Activated naive CD8-positive, alpha-beta T cell treated with anti-CD3 and anti-CD28 coated beads, Interleukin-2, amount 50 U/mL, for 24 hours (primary cell): Measurements from ENCODE around the gene GJD3.

Source experiments
- ATAC-seq: fragments of 150-1000 bp; cut with Tn5 transposase; one replicate; pipeline ENCODE4 v1.10.0; 2021
- DNase-seq: peaks from one replicate; pipeline ENCODE4 v3.0.0; 2021
- H3K27ac Mint-ChIP-seq: one replicate; pipeline ENCODE4 v1.8.0; 2021; ENCODE audit warnings: mild to moderate bottlenecking, mixed read lengths
- H3K27me3 Mint-ChIP-seq: one replicate; pipeline ENCODE4 v1.8.0; 2021; ENCODE audit warnings: mixed read lengths
- H3K36me3 Mint-ChIP-seq: one replicate; pipeline ENCODE4 v1.8.0; 2021; ENCODE audit warnings: low read depth, mixed read lengths
- H3K4me1 Mint-ChIP-seq: one replicate; pipeline ENCODE4 v1.8.0; 2021; ENCODE audit warnings: mixed read lengths
- H3K4me3 Mint-ChIP-seq: one replicate; pipeline ENCODE4 v1.8.0; 2021; ENCODE audit warnings: mild to moderate bottlenecking, moderate library complexity, mixed read lengths
- H3K9me3 Mint-ChIP-seq: one replicate; pipeline ENCODE4 v1.8.0; 2021; ENCODE audit warnings: mixed read lengths

GJD3 gene

DNA sequence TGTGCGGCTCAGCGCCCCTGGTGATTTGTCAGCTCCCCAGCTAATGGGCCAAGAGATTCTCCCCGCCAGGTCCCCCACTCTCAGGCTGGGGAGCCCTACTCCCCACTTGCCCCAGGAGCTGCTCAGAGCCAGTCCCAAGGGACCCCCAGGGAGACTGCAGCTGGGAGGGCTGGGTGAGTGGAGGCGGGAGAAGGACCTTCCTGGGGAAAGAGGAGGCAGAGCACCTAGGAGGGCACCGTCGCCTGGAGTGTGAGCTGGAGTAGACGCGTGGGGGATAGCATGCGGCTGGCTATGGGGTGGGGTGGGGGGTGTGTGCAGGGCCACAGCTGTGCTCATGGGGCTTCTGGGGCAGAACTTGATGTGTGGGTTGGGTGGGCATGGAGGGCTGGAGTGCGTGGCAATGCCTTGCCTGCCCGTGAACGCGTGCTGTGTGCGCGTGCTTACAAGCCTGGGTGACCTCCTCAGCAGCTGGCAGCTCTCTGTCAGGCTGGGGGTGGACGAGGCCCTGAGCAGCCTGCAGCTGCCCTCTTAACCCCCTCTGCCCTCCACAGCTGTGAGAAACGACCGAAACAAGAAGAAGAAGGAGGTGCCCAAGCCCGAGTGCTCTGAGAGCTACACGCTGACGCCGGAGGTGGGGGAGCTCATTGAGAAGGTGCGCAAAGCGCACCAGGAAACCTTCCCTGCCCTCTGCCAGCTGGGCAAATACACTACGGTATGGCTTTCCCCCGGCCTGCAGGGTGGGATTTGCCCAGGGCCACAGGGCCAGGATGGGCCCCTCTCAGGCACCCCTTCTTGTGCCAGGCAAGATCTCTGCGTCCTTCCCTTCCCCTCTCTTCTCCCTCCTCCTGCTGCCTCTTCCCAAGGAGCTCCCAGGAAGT, 12.9 kb downstream of the GJD3 start:
- Mint-ChIP-seq H3K4me3 (no peak overlapping the region), H3K27me3 (no peaks in the 10 kb centered on the region), H3K36me3 (peaks cover 14% of the 10 kb centered on the region), H3K27ac (peak overlapping the region; percentile 44), H3K9me3 (no peaks in the 10 kb centered on the region), H3K4me1 (peaks cover 34% of the 10 kb centered on the region)
- ATAC-seq, result no peak
- no peak for DNase-seq

DNA sequence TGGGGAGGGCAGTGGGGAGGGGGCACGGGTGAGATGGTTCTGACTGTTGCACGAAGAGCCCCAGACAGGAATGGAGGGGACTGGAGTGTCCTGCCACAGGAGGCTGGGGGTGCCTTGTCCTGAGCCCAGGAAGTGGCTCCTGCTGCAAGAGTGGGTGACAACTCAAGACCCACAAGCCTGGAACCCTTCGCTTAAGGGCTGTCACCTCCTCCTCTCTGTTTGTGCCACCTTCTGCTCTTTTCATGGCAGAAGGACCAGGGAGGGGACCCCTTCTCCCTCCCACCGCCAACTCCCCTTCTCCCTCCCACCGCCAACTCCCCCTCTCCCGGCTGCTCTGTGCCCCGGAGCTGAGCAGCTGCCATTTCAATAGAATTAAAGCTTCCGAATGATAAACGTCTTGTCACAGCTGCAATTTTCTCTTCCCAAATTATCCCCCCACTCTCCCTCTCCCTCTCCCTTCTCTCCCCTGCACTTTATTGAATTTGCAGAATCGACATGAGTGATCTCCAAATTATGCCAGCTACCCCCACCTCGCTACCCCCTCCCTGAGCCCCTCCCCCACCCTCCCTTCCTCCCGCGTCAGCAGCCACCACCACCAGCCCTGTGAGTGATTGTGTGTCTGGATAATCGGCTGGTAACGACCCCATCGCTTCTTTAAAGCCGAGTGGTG, 13.7 kb downstream of the GJD3 start:
- Mint-ChIP-seq H3K27me3 (no peaks in the 10 kb centered on the region), H3K27ac (no peak overlapping the region), H3K4me3 (no peak overlapping the region), H3K36me3 (peaks cover 14% of the 10 kb centered on the region), H3K9me3 (no peaks in the 10 kb centered on the region), H3K4me1 (peaks cover 42% of the 10 kb centered on the region)
- ATAC-seq, result no peak
- DNase-seq, result no peak

DNA sequence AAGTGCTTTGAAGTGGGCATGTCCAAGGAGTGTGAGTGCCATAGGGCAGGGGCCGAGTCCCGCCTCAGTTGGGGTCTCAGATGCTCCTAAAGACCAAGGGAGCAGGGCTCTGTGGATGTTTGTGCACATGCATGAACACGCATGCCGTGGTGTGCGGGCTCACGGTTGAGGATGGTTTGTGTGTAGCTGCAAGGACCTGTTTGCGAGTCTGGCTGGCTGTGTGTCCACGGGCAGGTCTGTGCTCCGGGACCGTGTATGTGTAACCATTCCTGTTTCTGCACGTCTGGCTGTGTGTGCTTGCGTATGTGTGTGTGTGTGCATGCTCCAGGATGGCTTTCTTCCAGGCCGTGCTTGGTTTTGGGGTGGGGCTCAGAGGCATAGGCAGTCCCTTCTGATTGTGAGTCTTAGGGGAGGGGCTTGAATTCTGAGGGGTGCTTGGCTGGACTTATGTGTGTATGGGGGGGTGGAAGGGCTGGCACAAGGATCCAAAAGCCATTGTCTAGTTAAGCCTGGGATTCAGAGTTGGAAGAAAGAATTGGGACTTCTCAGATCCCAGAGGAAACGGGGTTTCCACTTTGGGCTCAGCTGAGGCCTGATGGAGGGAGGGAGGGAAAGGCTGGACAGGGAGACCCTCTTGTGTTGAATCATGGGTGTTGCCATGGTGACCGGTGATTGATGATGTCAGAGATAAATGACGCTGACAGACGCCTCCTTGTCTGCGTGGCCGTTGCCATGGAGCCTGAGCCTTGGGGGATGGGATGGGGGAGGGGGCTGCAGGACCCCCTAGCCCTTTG, 14.4 kb downstream of the GJD3 start:
- Mint-ChIP-seq H3K4me1 (peaks cover 47% of the 10 kb centered on the region), H3K27ac (no peak overlapping the region), H3K36me3 (peaks cover 12% of the 10 kb centered on the region), H3K27me3 (no peaks in the 10 kb centered on the region), H3K9me3 (no peaks in the 10 kb centered on the region), H3K4me3 (no peak overlapping the region)
- ATAC-seq, result no peak
- DNase-seq, result no peak

DNA sequence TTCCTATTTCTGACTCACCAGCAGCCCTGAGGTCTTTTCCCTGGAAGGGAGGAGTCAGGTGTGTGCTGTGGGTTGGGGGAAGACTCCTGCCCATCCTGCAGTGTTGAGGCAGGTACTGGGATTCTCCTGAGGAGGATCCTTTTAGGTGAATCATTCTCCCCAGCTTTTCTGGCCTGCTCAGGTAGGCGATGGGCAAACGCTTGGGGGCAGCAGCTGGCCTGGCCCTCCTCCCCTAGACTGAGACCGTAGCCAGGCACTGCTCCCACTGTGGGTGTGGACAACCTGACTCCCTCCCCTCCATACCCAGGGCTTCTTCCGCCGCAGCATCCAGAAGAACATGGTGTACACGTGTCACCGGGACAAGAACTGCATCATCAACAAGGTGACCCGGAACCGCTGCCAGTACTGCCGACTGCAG, 15.1 kb downstream of the GJD3 start:
- ATAC-seq, result no peak
- Mint-ChIP-seq H3K4me1 (peaks cover 50% of the 10 kb centered on the region), H3K4me3 (no peak overlapping the region), H3K9me3 (no peaks in the 10 kb centered on the region), H3K27ac (no peak overlapping the region), H3K36me3 (peaks cover 14% of the 10 kb centered on the region), H3K27me3 (no peaks in the 10 kb centered on the region)
- DNase-seq, result no peak

DNA sequence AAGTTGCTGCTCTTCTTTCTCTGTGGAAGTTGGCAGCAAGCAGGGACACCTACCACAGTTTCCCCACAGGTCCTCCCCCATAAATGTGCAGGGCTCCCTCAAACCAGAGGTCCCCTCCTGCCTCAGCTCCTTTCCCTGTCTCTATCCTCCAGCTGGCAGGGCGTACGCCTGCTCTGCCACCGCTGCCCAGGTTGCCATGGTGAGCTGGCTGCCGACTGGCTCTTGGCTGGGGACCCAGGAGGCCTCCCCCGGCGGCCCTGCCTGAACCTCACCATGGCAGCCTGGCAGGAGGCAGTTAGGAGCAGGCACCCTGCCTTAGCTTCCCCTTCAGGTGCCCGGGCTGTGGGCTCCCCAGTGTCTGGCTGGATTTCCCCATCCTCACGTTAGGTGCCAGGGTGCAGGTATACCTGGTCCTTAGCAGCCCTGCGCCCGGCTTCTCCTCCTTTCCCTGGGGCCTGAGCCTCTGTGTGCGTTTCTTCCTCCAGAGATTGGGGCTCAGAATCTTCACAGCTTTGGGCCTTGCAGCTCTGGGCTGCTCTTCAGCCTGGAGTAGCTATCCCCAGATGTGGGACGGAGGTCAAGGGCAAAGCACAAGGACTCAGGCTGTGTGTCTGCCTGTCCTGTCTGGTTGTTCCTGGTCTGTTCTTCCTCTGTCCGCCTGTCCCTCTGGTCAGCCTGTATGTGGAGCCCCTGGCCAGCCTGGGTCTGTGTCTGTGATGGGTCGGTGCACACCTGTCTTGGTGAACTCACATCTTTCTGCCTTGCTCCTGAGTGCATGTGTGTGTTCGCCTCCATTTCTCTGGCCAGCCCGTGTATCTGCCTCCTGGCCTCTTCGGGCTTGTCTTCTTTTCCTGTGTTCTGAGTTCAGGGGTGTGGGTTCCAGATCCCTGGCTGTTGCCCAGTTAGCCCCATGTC, 15.7 kb downstream of the GJD3 start:
- Mint-ChIP-seq H3K4me1 (peaks cover 56% of the 10 kb centered on the region), H3K36me3 (peaks cover 14% of the 10 kb centered on the region)
- no peak for ATAC-seq

DNA sequence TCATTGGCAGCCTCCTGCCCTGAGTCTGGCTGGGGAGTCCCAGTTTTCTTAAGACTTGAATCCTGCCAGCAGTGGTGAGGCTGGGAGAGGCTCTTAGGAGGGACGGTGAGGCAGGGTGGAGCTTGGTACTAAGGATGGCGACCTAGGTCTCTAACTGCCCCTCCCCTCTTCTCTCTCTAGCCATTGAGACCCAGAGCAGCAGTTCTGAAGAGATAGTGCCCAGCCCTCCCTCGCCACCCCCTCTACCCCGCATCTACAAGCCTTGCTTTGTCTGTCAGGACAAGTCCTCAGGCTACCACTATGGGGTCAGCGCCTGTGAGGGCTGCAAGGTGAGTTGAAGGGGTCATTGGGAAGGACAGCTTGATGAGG, 16.4 kb downstream of the GJD3 start:
- Mint-ChIP-seq H3K4me1 (peaks cover 63% of the 10 kb centered on the region), H3K36me3 (peaks cover 14% of the 10 kb centered on the region), H3K27me3 (no peaks in the 10 kb centered on the region), H3K27ac (no peak overlapping the region), H3K4me3 (no peak overlapping the region), H3K9me3 (no peaks in the 10 kb centered on the region)
- no peak for DNase-seq
- no peak for ATAC-seq

More for the DNA sequence above, 15.7 kb downstream of the GJD3 start:
- H3K4me3 Mint-ChIP-seq, result no peak overlapping the region
- no peak overlapping the region for H3K27ac Mint-ChIP-seq
- DNase-seq, result no peak
- no peaks in the 10 kb centered on the region for H3K9me3 Mint-ChIP-seq
- H3K27me3 Mint-ChIP-seq, result no peaks in the 10 kb centered on the region

DNA sequence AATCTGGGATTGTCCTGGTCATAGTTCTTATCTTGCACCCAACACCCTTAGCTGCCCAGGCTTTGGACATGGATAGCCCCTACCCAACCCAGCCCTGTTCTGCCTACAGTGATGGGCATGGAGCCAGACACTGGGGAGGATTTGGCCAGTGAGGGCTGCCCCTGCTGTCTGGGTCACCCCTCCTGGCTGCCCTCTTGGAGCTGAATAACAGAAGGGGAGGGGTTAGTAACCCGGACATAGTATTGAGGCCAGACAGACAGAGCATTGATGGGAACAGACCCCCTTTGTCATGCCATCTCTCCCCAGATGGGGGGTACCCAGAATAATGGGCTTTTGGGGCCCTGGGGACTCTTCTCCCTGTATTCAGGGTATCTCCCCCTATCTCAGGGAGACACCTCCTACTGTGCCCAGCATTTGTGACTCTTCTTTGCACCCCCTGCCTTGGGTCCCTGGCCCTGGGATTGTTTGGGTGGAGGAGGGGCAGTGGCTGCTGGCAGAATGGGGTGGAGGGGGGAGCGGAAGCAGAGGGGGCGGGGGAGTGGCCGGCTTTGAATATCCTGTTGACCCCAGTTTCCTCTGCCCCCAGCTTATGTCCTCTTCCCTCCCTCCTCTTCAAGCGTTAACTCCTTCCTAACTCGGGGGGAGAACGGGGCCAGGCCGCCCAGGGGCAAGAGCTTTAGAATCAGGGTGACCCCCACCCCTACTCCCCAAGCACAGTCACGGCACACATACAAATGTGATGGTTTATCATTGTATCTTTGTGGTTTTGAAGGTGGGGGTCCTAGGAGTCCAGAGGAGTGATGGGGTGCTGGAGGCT, 17.0 kb downstream of the GJD3 start:
- DNase-seq (no peak), ATAC-seq (no peak)
- H3K9me3 Mint-ChIP-seq, result no peaks in the 10 kb centered on the region
- peaks cover 63% of the 10 kb centered on the region for H3K4me1 Mint-ChIP-seq
- no peak overlapping the region for H3K4me3 Mint-ChIP-seq
- H3K27me3 Mint-ChIP-seq, result no peaks in the 10 kb centered on the region
- peak overlapping the region; percentile 54 for H3K27ac Mint-ChIP-seq
- H3K36me3 Mint-ChIP-seq, result peaks cover 12% of the 10 kb centered on the region

DNA sequence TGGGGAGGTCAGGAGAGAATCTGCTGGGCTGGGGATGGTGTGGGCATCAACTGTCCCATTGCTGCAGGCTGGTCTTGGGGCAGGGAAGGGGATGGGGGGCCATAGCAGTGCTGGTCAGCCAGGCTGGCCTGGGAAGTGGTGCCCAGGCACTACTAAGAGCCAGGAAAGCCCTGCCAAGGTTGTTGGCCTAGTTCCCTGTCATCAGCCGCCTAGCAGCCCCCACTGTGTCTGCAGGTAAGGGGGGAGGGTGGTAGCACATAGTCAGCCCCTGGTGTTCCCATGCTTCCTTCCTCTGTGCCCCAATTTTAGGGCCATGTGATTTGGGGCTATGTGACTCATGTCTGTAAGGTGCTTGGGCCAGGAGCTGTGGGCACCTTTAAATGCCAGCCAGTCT, 17.8 kb downstream of the GJD3 start:
- Mint-ChIP-seq H3K4me1 (peaks cover 63% of the 10 kb centered on the region), H3K36me3 (peaks cover 7% of the 10 kb centered on the region), H3K4me3 (no peak overlapping the region), H3K9me3 (no peaks in the 10 kb centered on the region), H3K27me3 (no peaks in the 10 kb centered on the region), H3K27ac (peak overlapping the region; percentile 54)
- DNase-seq (no peak), ATAC-seq (no peak)

DNA sequence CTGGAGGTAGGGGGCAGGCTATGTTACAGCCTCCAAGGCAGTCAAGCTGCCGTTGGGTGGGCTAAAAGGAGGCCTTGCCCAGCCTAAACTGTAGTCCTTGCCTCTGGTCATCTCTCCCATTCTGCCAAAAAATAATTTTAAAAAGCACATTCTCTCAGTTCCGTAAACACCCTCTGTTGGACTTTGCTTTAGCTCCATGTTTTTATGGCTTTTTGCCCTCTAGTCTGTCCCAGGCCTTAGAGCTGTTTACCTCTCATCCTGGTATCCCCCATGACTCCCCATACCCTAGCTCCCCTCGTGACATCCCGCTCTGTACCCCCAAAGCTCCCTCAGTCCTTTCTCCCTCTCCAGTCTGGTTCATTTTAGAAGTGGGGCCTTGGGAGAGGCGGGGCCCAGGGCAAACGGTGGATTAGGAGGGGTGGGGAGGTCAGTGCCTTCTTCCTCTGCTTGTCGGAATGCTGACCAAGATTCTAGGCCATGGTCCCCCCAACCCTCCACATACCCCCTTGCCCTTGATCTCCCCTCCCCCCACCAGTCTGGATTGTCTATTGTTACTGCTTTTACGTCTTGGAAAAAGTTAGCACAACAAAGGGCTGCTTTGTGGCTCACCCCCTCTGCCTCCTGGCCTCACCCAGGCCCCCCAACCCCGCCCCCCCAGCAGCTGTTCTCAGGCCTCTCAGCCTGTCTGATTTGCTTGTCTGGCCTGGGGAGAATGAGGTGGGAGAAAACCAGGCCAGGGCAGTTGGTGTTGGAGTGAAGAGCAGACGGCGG, 18.4 kb downstream of the GJD3 start:
- H3K4me3 Mint-ChIP-seq, result peak overlapping the region; percentile 24

DNA sequence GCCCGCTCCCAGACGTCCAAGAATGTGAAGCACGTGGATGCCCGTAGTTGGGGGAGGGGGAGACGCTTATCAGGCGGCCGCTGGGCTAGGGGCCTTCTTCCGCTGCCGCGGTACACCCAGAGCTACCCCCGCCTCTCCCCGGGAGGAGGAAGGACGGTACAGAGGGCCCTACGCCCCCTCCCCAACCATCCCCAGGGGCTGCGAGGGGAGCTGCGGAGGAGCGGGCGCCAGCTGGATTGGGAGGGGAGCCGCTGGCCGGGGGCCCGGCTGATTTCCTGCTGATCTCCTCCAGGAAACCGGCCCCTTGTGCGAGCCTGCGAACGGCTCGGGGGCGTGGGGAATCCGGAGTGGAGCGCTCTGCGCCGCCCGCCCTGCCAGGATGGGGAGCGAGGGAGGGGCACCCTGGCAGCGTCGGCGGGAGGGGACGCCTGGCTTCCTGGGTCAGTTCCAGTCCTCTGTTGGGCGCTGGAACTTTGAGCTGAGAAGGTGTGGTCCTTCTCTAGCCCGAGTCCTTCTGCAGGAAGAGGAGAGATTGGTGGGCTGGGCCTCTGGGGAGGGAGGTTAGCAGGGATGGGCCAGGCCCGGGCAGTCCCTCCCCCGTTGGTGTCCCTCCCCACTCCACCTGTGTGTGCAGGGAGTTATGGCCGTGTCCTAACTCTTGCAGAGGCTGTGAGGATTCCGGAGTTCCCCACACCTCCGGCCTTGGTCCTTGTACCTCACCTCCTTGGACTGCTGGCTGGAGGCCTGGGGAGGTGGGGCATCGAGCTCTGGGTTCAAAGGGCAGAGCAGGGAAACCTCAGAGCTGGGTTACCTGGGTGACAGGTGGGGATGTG, 19.2 kb downstream of the GJD3 start:
- peak; percentile 38 for DNase-seq
- Mint-ChIP-seq H3K36me3 (peaks cover 7% of the 10 kb centered on the region), H3K9me3 (no peaks in the 10 kb centered on the region), H3K27ac (peak overlapping the region; percentile 70), H3K4me1 (peaks cover 73% of the 10 kb centered on the region), H3K27me3 (no peaks in the 10 kb centered on the region), H3K4me3 (peak overlapping the region; percentile 70)
- ATAC-seq, result no peak

More for the DNA sequence above, 18.4 kb downstream of the GJD3 start:
- DNase-seq (no peak), ATAC-seq (no peak)
- peaks cover 7% of the 10 kb centered on the region for H3K36me3 Mint-ChIP-seq
- peak overlapping the region; percentile 35 for H3K27ac Mint-ChIP-seq
- no peaks in the 10 kb centered on the region for H3K27me3 Mint-ChIP-seq
- H3K4me1 Mint-ChIP-seq, result peaks cover 65% of the 10 kb centered on the region
- H3K9me3 Mint-ChIP-seq, result no peaks in the 10 kb centered on the region

DNA sequence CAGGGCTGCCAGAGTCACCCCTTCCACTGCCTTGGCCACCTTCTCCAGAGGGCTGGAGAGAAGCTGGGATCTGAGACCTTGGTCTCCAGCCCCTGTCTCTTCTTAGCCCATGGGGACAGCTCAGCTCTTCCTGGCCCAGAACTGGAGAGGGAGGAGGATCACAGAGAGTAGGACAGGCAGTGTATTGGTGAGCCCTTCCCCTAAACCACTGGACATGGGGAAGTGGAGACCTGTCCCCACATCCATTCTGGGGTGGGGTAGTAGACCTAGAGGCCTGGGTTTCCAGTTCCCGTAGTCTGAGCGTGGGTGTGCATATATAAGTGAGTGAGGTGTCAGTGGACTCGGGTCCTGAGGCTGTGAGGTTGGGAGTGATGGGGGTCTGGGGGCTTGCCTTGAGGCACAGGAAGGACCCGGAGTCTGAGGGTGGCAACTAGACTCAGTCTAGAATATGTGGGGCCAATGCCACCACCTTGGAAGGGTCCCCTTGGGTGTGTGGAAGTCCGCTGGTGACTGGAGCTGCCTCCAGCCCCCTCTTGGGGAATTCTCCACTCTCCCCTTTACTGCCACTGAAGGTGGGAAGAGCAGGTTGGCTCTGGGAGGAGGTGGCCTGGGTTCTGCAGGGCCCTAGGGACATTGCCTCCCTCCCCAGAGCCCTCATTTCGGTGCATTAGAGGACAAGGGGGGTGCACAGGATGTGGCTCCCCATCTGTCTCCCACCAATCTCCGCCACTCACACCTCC, 19.9 kb downstream of the GJD3 start:
- H3K9me3 Mint-ChIP-seq, result no peaks in the 10 kb centered on the region
- H3K36me3 Mint-ChIP-seq, result peaks cover 5% of the 10 kb centered on the region
- peak; percentile 35 for DNase-seq
- peak overlapping the region; percentile 70 for H3K4me3 Mint-ChIP-seq
- no peaks in the 10 kb centered on the region for H3K27me3 Mint-ChIP-seq
- H3K27ac Mint-ChIP-seq, result peak overlapping the region; percentile 70
- ATAC-seq, result no peak
- peaks cover 75% of the 10 kb centered on the region for H3K4me1 Mint-ChIP-seq
